Left hindlimb (tissue), 1 donor: Measurements from ENCODE around the gene ZFHX3.

ENCODE experiments used
- DNase-seq: peaks from one replicate; pipeline ENCODE4 v3.0.0-alpha.2; 2018

Gene ZFHX3

DNA sequence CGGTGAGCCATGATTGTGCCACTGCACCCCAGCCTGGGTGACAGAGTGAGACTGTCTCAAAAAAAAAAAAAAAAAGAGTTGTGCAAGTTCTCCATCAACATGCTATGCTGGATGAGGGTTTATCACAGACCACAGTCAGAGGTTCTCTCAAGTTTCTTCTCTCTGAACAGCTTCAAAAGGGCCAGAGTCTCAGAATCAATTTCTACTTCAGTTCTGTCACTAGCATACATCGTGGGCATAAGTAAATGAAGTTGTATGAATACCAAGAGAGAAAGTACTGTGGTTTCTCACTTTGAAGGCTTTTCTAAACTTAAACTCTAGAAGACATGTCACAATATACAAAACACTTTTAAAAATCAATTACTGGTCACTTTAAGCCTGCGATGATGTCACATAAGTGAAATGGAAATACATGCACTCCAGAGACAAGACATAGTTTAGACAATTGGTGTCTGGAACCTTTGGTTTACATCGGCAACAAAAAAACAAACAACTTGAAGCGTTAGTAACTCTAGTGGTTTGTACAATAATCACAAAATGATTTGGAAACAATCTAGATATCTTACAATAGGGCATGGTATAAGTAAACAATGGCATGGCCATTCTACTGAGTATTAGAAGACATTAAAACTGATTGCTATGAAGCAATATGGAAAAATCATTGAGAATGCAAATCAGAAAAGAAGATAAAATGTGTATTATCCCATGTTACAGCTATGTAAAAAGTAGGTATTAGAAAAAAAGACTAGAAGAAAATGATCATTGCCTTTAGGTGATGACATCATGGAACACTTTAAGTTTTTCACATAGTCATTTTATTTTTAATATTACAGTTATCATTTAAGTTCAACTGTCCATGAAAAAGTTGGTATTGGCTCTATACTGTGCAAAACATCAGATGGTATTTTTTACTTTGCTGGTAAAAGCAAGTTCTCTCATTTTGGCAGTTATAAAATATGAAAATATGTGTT lies 232.3 kb downstream of the ZFHX3 start:
- DNase-seq, result no peak

DNA sequence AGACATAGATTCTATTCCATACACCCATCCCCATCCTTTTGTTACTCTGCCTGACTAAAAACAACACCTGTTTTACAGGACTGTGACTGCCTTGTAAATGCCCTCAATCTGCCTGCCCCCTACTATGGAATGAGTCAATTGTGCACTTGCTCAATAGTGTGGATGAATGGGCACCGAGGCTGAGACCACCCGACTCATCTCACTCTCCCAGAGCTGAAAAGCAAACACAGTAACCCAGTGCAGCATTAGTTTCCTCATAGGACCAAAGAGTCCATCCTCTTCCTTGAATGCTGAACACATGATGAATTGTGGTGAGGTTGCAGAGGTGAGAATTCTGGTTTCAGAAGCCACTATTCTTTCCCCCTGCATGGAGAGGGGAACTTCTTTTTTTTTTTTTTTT lies 233.7 kb downstream of the ZFHX3 start:
- DNase-seq, result no peak

DNA sequence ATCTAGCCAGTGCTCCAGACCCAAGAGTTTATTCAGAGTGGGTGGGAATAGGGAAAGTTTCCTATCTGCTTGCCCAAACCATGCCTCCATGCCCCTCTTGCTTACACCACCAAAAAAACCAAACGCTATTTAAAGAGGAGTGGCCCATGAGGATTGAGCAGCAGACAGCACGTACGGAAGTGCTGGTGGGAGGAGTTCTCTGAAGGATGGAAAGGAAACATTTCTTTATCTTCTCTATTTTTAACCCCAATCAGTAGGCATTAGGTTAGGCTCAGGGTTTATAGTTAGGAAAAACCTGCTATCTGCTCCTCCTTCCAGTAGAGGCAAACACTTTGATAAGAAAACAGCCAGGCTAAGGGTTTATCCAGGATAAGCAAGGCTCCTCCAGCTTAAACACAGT lies 235.3 kb downstream of the ZFHX3 start:
- DNase-seq, result no peak

DNA sequence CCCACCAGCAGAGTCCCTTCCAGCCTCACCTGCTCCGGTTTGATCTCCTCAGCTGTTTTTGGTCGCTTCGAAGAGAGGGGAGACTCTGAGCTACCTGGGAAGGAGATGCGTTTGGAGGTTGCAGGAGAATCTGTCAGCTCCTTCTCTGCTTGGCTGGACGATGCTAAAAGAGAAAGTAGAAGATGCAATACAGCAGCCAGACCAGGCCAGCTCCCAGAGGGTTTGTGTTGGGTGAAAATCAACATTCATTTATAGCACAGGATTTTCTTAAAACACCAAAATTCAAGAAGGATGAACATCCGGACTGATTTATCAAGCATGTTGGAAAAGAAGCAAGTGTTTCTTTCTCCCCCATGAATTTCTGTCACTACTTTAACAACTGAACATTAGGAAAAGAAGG lies 236.1 kb downstream of the ZFHX3 start:
- no peak for DNase-seq

DNA sequence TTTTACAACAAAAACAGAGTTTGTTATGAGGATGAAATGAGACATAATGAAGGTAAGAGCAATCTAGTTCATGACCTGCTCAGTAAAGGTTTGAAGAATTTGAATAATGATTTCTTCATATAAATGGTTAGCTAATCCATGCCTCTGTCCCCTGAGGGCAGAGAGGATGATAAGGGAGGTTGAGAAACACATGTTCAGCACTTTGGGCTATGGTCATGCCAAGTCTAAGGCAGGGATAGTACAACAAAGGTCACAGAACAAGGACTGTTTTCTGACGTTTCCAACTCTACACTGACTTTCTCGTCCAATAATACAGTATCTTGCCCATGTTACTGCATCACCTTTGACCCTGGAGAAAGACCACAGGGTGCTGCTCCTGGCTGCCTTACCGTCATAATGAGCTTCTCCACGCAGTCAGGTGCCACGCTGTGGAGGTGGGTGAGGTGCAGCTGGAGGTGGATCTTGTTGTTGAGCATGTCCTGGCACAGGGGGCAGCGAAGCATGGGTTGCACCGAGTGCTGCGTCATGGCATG lies 236.7 kb downstream of the ZFHX3 start:
- no peak for DNase-seq

DNA sequence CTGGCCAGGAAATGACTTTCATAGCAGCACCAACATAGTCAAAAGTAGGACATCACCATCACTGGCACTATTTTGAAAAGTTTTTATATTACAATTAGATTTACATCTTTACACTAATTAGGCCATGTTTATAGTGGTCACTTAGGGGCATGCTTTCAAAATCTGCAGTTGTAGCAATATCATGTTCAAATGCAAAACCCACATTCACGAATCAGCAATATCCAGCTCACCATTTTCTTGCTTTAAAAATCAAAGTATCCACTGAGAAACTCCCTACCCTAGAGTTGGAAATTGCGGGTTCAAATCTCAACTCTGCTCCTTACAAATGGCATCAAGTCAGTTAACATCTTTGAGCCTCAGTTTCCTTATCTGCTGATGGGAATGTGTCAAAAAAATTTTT lies 237.4 kb downstream of the ZFHX3 start:
- no peak for DNase-seq

DNA sequence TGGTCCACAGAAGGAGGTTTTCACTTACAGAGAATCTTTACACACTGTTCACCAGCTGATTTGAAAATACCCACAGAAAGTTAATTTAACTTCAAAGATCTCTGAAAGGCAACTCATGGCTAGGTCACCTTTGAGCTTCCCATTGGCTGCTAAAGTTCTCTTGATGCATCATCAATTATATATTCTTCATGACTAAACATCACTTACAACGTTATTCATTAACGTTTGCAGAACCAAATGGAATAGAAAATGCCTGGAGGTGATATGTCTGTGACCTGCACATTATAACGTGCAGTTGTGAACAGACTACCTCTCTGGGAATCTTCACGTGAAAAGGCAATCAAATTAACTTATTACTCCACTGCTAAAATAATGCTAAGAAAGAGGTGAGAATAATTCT lies 238.5 kb downstream of the ZFHX3 start:
- no peak for DNase-seq

DNA sequence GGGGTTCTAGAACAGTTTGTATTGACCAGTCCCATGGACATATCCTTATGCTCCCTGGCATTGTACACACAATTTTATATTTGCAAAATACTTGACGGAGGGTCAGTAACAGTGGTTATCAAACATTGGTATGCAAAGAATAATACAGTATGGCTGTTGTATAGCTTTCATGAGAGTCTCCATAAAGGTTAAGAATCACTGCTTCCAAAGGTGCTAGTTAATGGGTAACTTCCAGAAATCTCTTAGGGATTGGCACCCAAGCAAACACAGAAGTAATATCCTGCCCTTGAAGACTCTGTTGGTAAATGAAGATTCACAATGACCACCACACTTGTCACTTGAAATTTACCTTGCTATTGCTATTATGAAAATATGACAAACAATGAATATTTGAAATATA lies 239.2 kb downstream of the ZFHX3 start:
- DNase-seq, result no peak

DNA sequence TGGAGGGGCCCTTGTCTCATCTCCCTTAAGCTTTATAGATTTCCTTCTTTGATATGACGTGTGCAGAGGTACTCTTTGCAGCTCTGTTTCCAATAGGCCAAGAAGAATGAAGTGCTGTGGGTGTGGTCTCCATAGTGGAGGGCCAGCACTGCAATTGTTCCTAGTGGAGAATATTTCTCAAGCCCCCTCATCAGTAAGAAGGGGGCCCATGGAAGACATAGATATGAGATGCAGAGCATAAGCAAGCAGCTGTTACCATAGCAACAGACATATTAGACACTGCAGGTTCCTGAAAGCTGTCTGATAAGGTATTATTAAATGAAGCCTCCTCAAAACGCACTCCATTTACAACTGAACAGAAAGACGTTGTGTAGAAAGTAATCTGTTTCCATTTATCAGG lies 240.7 kb downstream of the ZFHX3 start:
- no peak for DNase-seq

DNA sequence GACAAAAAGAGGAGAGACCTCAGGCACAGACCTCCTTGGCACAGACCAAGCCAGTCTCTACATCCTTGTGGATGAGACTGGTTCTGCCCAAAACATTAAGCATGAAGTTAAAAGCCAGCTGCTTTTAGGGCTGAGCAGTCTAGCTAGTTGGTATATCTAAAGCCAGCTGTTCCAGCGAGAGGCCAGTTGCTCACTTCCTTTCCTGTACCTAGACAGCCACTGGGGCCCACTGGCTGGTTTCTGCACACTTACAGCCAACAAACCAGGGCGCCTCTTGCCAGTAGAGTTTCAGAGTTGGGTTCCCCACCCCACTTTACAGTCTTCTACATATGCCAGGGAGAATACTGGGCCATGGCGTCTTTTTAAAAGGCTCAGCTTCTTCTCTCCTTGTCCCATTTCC lies 242.4 kb downstream of the ZFHX3 start:
- DNase-seq, result no peak

DNA sequence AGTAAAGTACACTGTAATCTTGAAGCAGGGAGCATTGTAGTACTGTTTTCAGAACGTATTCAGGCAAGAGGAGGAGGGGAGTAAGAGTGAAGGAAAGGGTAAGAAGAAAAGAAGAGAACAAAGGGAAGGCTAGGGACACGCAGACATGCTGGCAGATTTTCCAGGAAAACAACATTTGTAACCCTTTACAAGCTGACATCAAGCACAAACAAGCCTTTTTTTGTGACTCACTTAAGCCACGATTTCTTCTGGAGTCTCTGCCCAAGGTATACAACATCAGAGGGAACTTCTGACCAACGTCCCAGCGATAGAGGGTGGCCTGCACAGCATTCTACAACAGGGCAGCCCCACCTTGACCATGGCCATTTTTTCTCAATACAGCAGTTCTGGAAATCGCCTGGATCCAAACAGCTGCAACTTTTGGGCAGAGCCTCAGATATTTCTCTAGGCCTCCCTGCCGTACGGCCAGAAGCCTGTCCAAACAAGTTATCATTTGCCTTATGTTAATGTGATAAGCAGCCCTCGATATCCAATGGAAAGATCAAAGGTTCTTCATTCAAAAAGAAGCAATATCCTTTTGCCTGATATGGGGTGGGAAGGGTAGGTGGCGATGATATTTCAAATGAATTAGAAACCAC lies 247.3 kb downstream of the ZFHX3 start:
- DNase-seq, result no peak

DNA sequence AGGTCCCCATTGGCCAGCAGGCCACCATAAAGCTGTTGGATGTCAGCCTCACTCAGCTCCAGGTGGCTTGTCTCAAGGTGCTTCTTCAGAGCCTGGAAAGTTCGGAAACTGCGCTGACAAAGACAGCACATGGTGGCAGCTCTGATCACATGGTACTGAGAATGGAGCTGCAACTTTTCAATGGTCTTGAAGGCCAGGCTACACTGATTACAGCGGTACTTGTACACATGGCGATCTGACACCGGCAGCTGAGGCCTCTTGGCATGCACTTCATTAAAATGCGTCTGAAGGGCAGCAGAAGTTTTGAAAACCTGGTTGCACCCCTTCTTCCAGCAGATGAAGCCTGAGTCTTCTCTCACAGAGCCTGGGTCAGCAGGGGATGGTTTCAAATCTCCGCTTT lies 249.7 kb downstream of the ZFHX3 start:
- no peak for DNase-seq

DNA sequence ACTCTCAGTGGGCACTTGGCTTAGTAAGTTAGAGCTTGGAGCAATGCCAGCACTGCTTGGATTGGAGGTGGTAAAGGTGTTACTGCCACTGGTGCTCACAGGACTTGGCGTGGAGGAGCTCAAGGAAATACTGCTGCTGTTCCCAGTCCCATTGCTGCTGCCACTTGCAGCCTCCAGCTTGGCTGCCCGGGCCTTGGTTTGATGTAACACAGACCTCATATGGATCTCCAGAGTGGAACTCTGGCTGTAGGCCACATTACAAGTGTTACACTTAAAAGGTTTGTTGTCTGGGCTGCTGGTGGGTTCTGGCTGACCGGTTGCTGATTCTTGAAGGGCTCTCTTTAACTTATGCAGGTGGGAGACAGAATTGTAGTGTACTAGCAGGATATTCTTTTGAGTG lies 250.3 kb downstream of the ZFHX3 start:
- no peak for DNase-seq

DNA sequence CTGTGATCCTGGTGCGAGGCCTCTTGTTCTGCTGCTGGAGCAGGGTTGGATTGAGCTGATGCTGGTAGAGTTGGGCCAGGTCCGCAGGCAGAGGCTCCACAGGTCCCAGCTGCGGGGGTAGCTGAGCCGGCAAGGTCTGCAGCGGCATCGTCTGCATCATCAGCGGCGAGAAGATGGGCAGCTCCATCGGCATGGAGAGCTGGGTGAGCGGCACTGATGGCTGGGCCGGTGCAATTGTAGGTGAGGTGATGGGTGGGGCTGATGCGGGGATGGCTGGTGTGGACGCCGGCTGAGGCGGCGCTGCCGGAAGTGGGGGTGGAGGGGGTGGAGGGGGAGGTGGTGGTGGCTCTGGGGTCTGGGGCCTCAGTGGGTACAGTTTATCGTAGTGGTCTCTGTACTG lies 251.7 kb downstream of the ZFHX3 start:
- no peak for DNase-seq

DNA sequence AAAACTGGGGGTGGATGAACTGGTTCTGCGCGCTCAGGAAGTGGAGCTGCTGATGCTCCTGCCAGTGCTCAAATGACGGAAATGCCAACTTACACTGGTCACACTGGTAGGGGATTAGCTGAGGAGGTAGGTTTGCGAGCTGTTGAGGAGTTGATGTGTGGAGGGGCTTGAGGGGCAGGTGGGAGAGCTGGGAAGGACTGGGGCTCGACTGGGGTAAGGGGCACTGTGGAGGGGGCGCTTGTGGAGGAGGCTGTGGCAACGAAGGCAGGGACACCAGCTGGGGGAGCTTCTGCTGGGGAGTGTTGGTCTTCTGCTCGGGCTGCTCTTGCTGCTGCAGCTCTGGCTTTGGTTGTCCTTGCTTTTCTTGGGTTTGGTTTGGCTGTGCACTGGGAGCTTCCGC lies 252.9 kb downstream of the ZFHX3 start:
- no peak for DNase-seq

DNA sequence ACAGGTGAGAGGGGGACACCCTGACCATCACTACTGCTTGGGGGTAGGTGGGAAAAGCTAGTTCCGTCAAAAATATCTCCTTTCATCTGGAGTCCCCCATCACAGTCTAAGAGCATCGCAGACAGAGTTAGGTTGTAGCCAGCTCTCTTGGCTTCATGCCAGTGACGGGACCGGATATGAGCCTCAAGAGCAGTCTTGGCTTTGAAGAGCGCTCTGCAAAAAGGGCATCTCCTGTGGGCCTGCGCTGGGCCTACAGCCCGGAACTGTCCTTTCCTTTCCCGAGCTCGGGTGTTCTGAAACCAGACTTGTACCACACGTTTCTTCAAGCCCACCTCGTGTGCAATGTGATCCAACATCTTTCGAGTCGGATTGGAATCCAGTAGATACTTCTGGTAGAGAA lies 253.6 kb downstream of the ZFHX3 start:
- no peak for DNase-seq

DNA sequence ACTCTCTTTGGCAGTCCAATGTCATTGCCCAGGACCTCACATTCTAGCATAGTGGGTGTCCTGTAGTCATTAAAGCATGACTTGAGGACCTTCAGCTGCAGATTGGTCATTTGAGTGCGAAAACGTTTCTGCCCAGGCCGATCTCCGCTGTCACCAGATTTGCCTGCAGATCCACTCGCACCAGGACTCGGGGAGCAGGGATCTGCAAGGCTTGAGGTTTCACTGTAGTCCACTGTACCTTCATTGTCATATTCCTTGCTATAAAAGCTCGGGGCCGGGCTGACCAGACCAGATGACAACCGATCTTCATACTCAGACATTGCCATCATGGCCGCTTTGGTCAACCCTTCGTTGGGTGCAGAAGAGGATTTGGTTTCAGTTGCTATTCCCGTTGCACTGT lies 254.2 kb downstream of the ZFHX3 start:
- no peak for DNase-seq

DNA sequence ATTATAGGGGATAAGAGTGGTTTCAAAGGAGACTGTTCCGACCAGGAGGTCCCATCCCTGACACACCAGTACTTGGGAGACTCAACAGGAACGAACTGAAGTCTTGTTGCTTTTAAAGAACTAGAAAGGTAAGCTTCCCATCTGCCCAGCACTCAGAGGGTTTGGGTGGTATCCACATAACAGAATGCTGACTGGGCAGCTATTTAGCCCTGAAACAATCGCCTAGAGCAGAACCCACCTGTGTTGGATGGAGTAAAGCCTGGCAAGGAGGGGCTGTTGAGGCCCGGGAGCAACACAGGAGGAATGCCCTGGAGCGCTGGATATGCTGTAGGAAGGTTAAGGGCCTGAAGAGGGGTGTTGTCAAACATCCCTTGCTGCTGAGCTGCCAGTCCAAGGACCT lies 254.9 kb downstream of the ZFHX3 start:
- no peak for DNase-seq

DNA sequence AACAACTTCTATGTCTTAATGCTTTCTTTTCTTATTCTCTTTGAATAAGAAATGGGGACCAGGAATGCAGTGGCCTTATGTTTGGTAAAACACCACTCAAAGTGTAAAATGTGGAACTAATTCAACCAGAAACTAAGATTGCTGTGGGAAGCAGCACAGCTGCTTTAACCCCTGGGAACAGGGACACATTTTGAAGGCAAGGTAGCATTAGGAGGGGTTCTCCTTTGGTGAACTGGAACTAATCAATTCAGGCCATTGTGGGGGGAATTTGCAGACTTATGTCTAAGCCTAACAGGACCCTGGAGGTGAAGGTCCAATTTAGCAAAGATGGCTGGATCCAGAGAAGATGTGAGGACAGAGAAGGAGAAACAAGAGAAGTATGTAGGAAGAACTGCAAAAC lies 256.1 kb downstream of the ZFHX3 start:
- DNase-seq, result no peak

DNA sequence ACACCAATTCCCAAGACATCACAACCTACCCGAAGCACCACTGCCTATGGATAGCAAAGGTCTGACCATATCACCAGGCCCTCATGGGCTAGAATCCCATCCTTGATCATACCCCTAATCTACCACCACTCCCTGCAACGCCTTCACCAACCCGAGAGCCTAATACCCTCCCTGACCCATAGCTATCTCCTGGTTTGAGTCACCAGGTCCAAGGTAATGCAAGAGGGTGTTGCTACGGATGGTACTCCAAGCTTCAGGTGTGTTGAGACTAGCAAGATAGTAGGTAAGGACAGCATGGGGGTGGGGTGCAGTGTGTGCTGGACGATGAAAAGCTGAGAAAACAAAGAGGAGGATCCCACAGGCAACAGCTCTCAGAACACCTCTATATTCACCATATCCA lies 258.0 kb downstream of the ZFHX3 start:
- no peak for DNase-seq

DNA sequence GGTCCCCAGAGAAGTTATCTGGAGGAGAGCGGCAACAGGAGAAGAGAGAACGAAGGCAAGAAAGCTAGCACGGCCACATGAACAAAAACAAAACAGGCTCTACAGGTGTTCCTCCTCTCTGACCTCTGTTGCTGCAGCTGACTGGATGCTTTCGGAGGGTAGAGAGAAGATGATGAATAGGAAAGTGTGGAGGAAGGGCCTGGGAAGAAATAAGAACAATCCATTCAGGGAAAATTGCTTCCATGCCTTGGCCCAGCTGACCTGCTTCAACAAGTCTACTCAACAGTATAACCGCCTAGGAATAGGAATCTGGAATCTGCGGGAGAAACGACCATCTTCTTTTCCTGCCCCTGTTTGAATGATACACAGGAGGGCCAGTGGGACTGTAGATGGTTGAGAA lies 258.5 kb downstream of the ZFHX3 start:
- DNase-seq, result no peak

DNA sequence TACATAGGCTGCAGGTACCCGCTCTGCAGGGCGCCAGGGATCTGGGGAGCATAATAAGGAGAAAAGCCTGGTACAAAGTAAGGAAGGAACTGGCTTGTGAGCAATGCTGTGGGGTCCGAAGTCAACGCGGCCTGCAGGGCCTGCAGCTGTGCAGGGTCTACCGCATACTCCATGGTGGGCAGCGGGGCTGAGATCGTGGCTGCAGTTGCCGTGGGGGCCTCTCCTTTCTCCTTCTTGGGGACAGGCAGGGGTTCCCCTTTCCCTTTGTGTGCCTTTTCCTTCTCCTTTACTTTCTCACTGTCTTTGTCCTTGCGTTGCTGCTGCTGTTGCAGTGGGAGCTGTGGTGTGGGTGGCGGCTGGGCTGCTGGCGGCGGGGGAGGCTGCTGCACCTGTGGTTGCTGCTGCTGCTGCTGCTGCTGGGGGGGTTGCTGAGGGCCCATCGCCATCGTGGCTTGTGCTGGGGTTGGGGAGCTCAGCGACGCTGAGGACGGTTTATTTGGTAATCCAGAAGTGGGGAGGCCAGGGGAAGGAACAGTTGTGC lies 259.6 kb downstream of the ZFHX3 start:
- peak; percentile 40 for DNase-seq

DNA sequence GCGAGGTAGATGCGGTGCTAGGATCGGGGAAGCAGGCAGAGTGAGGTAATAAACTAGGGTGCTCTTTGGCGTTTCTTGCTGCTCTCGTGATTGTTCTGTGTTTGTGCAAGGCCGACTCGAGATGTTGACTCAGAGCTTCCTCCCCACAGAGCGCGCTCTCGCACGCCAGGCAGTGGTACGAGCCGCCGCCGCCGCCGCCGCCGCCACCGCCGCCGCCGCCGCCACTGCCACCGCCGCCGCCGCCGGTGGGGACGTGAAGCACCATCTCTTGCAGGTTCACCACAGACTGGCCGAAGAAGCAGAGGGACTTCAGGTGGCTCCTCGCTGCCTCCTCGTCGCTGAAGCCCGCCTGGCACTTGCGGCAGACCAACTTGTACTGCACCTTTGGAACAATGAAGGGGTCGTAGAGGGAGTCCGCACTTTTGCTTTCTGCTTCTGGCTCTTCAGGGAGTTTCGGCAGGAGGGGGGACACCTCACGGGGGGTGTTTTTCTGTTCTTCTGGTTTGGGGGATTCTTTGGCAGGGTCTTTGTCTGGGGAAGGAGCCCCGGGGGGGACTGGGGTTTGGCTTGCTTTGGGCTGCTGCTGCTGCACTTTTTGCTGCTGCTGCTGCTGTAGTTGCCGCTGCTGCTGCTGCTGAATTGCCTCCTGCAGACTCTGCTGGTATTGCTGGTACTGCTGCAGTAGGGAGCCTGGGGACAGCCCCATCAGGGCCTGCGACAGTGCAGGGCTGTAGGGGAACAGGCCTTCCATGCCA lies 260.2 kb downstream of the ZFHX3 start:
- DNase-seq, result peak; percentile 71
